ENCODE measurements around the gene STK25.

Gene STK25

GRCh38 chr2:241445426-241445825 lies 63.0 kb downstream of the STK25 start:
- no peaks in the 10 kb centered on the region for H3K79me2 ChIP-seq (ENCODE audit: low read length)
- H3K4me3 ChIP-seq (ENCODE audit: low read length), result no peak overlapping the region
- no peak overlapping the region for H3K27ac ChIP-seq (ENCODE audit: low read length)
- H3K9me3 ChIP-seq (ENCODE audit: insufficient read depth, low read length), result no peaks in the 10 kb centered on the region
- TF ChIP-seq CTCF (IDR thresholded peaks at IDR 0.05; ENCODE audit: low read depth, low read length) (no peak), EZH2phosphoT487 (IDR thresholded peaks at IDR 0.05; ENCODE audit: low read depth) (no peak)
- H2AFZ ChIP-seq (ENCODE audit: low read depth, low read length), result no peak overlapping the region
- no peak overlapping the region for H3K9ac ChIP-seq (ENCODE audit: low read length)
- no peaks in the 10 kb centered on the region for H3K27me3 ChIP-seq (ENCODE audit: low read depth, low read length)
- peaks cover 27% of the 10 kb centered on the region for H4K20me1 ChIP-seq (ENCODE audit: insufficient read depth, low read length)
- no peak overlapping the region for H3K4me2 ChIP-seq (ENCODE audit: low read length)
- peaks cover 37% of the 10 kb centered on the region for H3K36me3 ChIP-seq (replicated peaks; ENCODE audit: low read depth, low read length)
- peaks cover 20% of the 10 kb centered on the region for H3K4me1 ChIP-seq (ENCODE audit: low read length)

- H3K9ac ChIP-seq (ENCODE audit: low read length), result no peak overlapping the region
- peaks cover 20% of the 10 kb centered on the region for H3K4me1 ChIP-seq (ENCODE audit: low read length)
- no peak overlapping the region for H3K4me3 ChIP-seq (ENCODE audit: low read length)
- H2AFZ ChIP-seq (ENCODE audit: low read depth, low read length), result no peak overlapping the region
- peaks cover 37% of the 10 kb centered on the region for H3K36me3 ChIP-seq (replicated peaks; ENCODE audit: low read depth, low read length)
- H3K4me2 ChIP-seq (ENCODE audit: low read length), result peak overlapping the region; percentile 29; the same call in 1 of the 2 replicates
- no peaks in the 10 kb centered on the region for H3K27me3 ChIP-seq (ENCODE audit: low read depth, low read length)
- H3K79me2 ChIP-seq (ENCODE audit: low read length), result no peaks in the 10 kb centered on the region
- no peaks in the 10 kb centered on the region for H3K9me3 ChIP-seq (ENCODE audit: insufficient read depth, low read length)
- TF ChIP-seq EZH2phosphoT487 (IDR thresholded peaks at IDR 0.05; ENCODE audit: low read depth) (no peak), CTCF (IDR thresholded peaks at IDR 0.05; ENCODE audit: low read depth, low read length) (no peak)
- peaks cover 27% of the 10 kb centered on the region for H4K20me1 ChIP-seq (ENCODE audit: insufficient read depth, low read length)
- H3K27ac ChIP-seq (ENCODE audit: low read length), result no peak overlapping the region
Measured at GRCh38 chr2:241443486-241444223, 64.7 kb downstream of the STK25 start.
